Skeletal muscle satellite cell (primary cell): ENCODE measurements around the gene BID.

ENCODE experiments used
- H3K27me3 ChIP-seq: 2 replicates; pipeline ENCODE4 v1.7.0; 2013; ENCODE audit warnings: low read length; ENCODE audit not compliant: control insufficient read depth, insufficient read depth
- H3K36me3 ChIP-seq: 2 replicates; pipeline ENCODE4 v1.7.0; 2013; ENCODE audit warnings: mild to moderate bottlenecking, control low read depth, low read length; ENCODE audit not compliant: insufficient read depth
- H3K4me1 ChIP-seq: 2 replicates; pipeline ENCODE4 v1.7.0; 2013; ENCODE audit warnings: low read length; ENCODE audit not compliant: control insufficient read depth, insufficient read depth
- H3K4me2 ChIP-seq: 2 replicates; pipeline ENCODE4 v1.7.0; 2013; ENCODE audit warnings: mild to moderate bottlenecking, low read length
- H3K4me3 ChIP-seq: 2 replicates; pipeline ENCODE4 v1.7.0; 2013; ENCODE audit warnings: low read length
- H3K9ac ChIP-seq: 2 replicates; pipeline ENCODE4 v1.7.0; 2013; ENCODE audit warnings: mild to moderate bottlenecking, low read depth, low read length, moderate library complexity
- H3K9me3 ChIP-seq: replicated peaks from 2 replicates; pipeline ENCODE4 v1.7.0; 2013; ENCODE audit warnings: mild to moderate bottlenecking, control low read depth, low read length

The BID gene

DNA sequence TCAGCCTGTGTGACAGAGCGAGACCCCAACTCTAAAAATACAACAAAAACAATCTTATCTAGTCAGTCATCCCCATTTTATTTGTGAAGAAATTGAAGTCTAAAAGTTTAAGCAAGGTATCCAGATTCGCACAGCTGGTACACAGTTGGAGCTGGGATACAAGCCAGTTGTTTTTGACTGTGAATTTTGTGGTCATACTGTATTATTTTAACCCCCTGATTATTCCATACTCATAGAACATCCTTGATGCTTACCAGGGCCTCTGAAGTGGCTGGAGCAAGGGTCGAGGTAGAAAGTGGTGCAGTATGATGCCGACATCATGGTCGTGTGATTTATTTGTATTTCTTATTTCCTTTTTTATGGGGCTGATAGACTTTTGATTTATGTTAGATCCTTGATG is 50.0 kb downstream of the BID start:
- H3K4me1 ChIP-seq = peaks cover 6% of the 10 kb centered on the region
- no peak overlapping the region for H3K9ac ChIP-seq
- H3K4me3 ChIP-seq = no peak overlapping the region
- no peak overlapping the region for H3K4me2 ChIP-seq
- no peaks in the 10 kb centered on the region for H3K9me3 ChIP-seq
- peaks cover 26% of the 10 kb centered on the region for H3K36me3 ChIP-seq
- no peaks in the 10 kb centered on the region for H3K27me3 ChIP-seq

DNA sequence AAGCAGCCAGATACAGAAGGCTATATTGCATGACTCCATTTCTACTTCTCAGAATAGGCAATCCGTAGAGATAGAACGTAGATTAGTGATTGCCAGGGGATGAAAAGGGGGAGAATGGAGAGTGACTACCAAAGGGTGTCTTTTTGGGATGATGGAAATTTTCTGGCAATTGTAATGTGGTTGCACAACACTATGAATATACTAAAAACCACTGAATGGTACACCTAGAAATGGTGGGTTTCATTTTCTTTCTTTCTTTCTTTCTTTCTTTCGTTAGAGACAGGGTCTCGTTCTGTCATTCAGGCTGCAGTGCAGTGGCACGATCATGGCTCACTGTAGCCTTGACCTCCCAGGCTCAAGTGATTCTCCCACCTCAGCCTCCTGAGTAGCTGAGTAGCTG is 54.4 kb downstream of the BID start:
- no peak overlapping the region for H3K4me3 ChIP-seq
- no peak overlapping the region for H3K9ac ChIP-seq
- H3K4me2 ChIP-seq = no peak overlapping the region

DNA sequence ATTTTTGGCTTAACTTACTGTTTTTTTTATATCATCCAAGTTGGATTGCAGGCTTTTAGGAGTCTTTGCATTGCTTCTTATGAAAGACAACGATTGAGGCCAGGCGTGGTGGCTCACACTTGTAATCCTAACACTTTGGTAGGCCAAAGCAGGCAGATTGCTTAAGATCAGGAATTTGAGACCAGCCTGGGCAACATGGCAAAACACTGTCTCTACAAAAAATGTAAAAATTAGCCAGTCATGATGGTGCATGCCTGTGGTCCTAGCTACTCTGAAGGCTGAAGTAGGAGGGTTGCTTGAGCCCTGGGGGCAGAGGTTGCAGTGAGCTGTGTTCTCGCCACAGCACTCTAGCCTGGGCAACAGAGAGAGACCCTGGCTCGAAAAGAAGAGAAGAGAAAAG is 56.6 kb downstream of the BID start:
- H3K9me3 ChIP-seq = no peaks in the 10 kb centered on the region
- peaks cover under 1% of the 10 kb centered on the region for H3K4me1 ChIP-seq
- no peaks in the 10 kb centered on the region for H3K27me3 ChIP-seq

More for the DNA sequence above, 54.4 kb downstream of the BID start:
- Histone ChIP-seq H3K9me3 (no peaks in the 10 kb centered on the region), H3K36me3 (peaks cover 5% of the 10 kb centered on the region), H3K4me1 (no peaks in the 10 kb centered on the region), H3K27me3 (no peaks in the 10 kb centered on the region)

DNA sequence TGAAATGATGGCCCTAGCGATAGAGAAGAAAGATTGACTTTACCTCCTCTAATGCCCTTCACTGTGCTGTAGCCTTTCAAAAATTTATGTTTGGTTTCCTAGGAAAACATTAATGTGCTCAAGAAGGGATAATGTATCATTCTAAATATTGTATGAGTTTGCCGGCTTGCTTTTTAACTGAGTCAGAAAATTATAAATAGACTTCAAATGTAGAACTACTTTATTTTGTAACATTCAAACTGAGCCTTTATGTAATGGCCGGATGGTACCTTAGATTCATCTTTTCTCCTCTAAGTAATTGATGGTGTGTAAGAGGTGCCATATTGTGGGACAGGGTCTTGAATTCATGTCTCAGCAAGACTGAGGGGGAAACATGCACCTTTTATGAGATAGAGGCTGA is 57.7 kb downstream of the BID start:
- Histone ChIP-seq H3K36me3 (peaks cover 9% of the 10 kb centered on the region), H3K9me3 (no peaks in the 10 kb centered on the region), H3K4me3 (no peak overlapping the region), H3K9ac (no peak overlapping the region), H3K27me3 (no peaks in the 10 kb centered on the region), H3K4me2 (no peak overlapping the region), H3K4me1 (peaks cover 12% of the 10 kb centered on the region)

More for the DNA sequence above, 56.6 kb downstream of the BID start:
- Histone ChIP-seq H3K4me2 (no peak overlapping the region), H3K36me3 (peaks cover 9% of the 10 kb centered on the region), H3K4me3 (no peak overlapping the region), H3K9ac (no peak overlapping the region)

DNA sequence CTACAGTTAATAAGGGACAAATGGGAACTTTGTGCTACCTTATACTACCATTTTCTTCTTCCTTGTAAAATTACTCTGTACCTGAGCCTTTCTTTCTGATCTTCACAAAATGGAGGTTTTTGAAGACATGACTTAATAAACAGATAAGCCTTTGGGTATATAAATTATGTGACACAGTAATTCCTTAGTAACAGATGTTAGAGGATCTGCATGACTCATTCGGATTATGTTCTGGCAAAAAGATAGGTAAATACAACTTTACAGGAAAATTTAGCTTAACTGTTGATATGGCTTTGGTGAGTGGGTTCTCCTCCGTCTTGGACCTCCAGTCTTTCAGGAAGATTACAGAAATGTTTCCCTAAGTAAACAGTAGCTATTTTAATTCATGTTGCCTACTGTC is 61.8 kb downstream of the BID start:
- H3K36me3 ChIP-seq = peaks cover 9% of the 10 kb centered on the region
- H3K4me2 ChIP-seq = peak overlapping the region; percentile 41

DNA sequence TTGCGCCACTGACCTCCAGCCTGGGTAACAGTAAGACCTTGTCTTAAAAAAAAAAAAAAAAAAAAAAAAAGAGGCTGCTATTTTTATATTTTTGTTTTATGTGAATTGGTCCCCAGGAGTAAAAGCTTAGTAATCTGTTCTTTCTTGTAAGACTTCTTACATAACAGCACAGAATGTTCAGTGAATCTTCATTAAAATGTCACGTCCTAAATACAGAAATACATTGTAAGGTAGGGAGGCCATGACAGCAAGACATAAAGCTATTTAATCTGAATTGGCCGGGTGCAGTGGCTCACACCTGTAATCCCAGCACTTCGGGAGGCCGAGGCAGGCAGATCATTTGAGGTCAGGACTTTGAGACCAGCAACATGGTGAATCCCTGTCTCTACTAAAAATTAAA is 64.2 kb downstream of the BID start:
- H3K36me3 ChIP-seq = peaks cover 3% of the 10 kb centered on the region
- peaks cover 39% of the 10 kb centered on the region for H3K4me1 ChIP-seq
- no peak overlapping the region for H3K4me3 ChIP-seq
- no peaks in the 10 kb centered on the region for H3K9me3 ChIP-seq
- no peak overlapping the region for H3K4me2 ChIP-seq
- no peaks in the 10 kb centered on the region for H3K27me3 ChIP-seq
- H3K9ac ChIP-seq = no peak overlapping the region

More for the DNA sequence above, 61.8 kb downstream of the BID start:
- no peaks in the 10 kb centered on the region for H3K27me3 ChIP-seq
- no peak overlapping the region for H3K4me3 ChIP-seq
- peaks cover 23% of the 10 kb centered on the region for H3K4me1 ChIP-seq
- H3K9me3 ChIP-seq = no peaks in the 10 kb centered on the region
- H3K9ac ChIP-seq = no peak overlapping the region

DNA sequence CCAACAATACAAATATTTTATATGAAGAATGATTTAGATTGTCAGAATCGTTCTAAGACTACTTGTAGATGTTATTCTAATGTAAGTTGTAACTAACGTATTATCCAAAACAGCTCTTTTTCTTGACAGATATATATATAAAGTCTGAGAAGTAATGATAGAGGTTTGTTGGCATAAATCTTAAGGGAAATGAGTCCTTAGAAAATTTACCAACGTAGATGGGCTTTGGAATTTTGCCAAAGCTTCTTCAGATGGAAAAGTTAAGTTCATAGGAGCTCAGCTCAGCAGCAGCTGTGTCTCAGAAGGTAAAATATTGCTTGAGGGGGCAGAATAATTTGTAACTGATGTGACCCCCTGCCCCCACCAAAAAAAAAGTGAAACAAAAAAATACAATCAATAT is 66.7 kb downstream of the BID start:
- peak overlapping the region; percentile 81 for H3K4me2 ChIP-seq
- H3K36me3 ChIP-seq = no peaks in the 10 kb centered on the region
- H3K4me3 ChIP-seq = peak overlapping the region; percentile 59
- H3K9ac ChIP-seq = peak overlapping the region; percentile 78
- no peaks in the 10 kb centered on the region for H3K27me3 ChIP-seq
- H3K9me3 ChIP-seq = no peaks in the 10 kb centered on the region
- peaks cover 37% of the 10 kb centered on the region for H3K4me1 ChIP-seq

DNA sequence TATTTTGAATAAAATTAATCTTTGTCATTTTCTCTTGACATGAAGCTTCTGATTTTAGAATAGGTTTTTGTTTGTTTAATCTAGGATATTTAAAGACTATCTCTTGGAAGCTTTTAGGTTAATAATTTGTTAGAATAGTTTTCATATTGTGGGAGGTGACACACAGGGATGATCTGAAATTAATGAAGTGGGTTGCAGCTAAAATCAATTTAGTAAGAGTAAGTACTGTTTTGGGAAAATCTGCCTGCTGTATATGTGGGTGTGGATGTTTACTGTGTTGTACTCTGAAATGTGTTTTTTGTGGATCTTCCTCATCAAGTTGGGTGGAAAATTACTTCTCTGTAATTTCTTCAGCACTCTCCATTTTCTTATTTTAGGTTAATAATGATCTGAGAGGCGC is 67.3 kb downstream of the BID start:
- Histone ChIP-seq H3K9me3 (no peaks in the 10 kb centered on the region), H3K36me3 (no peaks in the 10 kb centered on the region), H3K4me2 (peak overlapping the region; percentile 81), H3K9ac (peak overlapping the region; percentile 78), H3K27me3 (no peaks in the 10 kb centered on the region), H3K4me1 (peaks cover 31% of the 10 kb centered on the region), H3K4me3 (peak overlapping the region; percentile 59)

DNA sequence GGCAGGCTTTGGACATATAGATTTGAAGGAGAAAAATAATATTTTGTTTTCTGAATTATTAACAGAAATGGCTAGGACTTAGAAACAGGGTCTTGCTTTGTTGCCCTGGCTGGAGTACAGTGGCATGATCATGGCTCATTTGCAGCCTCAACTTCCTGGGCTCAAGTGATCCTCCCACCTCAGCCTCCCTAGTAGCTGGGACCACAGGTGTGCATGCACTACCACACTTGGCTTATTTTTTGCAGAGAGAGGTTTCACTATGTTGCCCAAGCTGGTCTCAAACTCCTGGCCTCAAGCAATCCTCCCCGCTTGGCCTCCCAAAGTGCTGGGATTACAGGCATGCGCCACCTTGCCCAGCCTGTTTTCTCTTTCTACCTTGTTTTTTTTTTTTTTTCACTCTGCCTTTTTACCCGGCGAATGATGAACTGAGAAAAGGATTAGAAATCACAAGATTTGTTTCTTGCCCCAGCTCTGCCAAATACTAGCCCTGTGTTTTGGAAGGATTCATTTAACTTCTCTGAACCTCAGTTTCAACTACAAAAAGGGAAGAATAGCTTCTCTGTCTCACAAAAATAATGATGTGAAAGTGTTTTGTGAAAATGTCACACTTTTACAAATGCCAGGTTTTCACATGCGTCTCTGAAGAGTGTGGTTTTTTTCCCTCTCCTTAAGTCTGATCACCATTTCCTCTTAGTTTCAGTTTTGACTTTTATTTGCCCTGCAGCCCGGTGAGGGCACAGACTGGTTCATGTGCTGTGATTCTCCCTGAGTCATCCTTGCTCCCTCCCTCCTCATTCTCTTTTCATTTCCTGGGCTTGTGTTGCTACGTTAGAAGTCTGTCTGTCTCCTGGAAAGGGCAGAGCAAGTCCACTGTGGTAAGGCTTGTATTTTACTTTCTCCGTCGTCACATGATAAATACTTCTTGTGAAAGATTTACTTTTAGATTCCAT is 68.0 kb downstream of the BID start:
- H3K36me3 ChIP-seq = no peaks in the 10 kb centered on the region
- H3K9ac ChIP-seq = peak overlapping the region; percentile 78
- H3K9me3 ChIP-seq = no peaks in the 10 kb centered on the region
- H3K4me2 ChIP-seq = peak overlapping the region; percentile 81
- peak overlapping the region; percentile 59 for H3K4me3 ChIP-seq
- H3K4me1 ChIP-seq = peaks cover 24% of the 10 kb centered on the region
- no peaks in the 10 kb centered on the region for H3K27me3 ChIP-seq

DNA sequence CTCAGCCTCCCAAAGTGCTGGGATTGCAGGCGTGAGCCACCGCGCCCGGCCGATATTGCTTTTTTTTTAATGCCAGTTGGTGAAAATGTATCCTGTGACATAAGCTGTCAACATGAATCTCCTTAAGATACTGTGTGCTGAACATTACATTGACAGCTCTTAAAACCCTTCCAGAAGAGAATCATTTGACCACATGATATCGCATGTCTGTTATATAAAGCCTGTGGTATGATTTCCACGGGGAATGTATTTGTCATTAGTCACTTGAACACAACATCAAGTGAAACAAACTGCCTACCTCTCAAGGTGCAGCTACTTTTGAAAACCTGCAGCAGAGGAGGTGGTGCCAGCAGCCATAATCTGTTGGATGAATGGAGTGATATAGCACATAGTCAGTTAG is 68.7 kb downstream of the BID start:
- Histone ChIP-seq H3K4me1 (peaks cover 24% of the 10 kb centered on the region), H3K36me3 (no peaks in the 10 kb centered on the region), H3K9me3 (no peaks in the 10 kb centered on the region), H3K4me3 (no peak overlapping the region), H3K27me3 (no peaks in the 10 kb centered on the region), H3K9ac (no peak overlapping the region), H3K4me2 (no peak overlapping the region)

DNA sequence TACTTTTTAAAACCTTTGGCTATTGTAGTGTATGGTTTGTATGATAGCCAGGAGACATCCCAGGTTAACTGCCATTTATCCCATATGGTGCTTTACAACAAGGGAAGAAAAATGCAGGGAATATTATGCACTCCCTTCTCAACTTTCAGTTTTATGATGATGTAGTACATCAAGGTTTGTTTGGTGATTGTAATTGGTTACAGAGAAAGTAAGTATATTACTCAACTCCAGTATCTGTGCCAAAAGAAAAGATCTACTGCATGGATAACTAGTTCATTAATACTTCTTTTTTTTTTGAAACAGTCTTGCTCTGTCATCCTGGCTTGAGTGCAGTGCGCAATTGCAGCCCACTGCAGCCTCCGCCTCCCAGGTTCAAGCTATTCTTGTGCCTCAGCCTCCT is 70.5 kb downstream of the BID start:
- H3K36me3 ChIP-seq = no peaks in the 10 kb centered on the region
- peaks cover 24% of the 10 kb centered on the region for H3K4me1 ChIP-seq
- H3K4me2 ChIP-seq = no peak overlapping the region
- no peaks in the 10 kb centered on the region for H3K9me3 ChIP-seq
- no peak overlapping the region for H3K4me3 ChIP-seq
- H3K27me3 ChIP-seq = no peaks in the 10 kb centered on the region
- no peak overlapping the region for H3K9ac ChIP-seq

DNA sequence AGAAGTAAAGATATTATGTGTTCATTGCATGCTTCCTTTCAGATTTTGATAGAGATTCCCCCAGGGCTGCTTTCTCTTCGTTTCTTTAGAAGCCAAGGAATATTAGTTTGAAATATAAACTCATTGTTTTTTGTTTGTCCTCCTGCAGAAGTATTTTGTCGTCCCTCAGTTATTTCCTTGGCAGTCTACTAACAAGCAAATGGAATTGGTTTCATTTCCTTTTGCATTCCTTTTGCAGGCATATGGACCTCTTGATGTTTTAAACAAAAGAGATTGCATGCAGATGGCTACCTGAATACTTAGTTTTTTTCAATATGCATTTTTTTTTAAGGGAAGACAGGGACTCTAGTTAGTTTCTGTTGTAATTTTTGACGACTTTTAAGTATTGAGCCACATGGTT is 73.5 kb downstream of the BID start:
- Histone ChIP-seq H3K9ac (no peak overlapping the region), H3K36me3 (peaks cover 9% of the 10 kb centered on the region), H3K27me3 (no peaks in the 10 kb centered on the region), H3K4me1 (peaks cover 5% of the 10 kb centered on the region), H3K9me3 (no peaks in the 10 kb centered on the region), H3K4me3 (no peak overlapping the region), H3K4me2 (no peak overlapping the region)
